ENCODE data around the gene ZNF580.

DNA sequence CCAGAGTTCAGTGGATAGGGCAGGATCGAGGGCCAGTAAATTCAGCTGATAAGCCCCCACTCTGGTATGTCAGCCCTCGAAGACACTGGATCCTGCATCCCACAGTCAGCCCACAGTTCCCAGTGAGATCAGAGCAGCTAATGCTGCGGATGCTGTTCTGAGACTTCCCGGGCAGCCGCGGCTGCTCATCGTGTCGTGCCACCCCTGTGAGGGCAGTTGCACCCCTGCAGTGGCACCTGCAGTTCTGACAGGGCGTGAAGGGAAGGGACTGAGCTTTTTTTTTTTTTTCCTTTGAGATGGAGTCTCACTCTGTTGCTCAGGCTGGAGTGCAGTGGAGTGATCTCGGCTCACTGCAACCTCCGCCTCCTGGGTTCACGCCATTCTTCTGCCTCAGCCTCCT, 26.7 kb downstream of the ZNF580 start:
- TF ChIP-seq, protein P1, sequence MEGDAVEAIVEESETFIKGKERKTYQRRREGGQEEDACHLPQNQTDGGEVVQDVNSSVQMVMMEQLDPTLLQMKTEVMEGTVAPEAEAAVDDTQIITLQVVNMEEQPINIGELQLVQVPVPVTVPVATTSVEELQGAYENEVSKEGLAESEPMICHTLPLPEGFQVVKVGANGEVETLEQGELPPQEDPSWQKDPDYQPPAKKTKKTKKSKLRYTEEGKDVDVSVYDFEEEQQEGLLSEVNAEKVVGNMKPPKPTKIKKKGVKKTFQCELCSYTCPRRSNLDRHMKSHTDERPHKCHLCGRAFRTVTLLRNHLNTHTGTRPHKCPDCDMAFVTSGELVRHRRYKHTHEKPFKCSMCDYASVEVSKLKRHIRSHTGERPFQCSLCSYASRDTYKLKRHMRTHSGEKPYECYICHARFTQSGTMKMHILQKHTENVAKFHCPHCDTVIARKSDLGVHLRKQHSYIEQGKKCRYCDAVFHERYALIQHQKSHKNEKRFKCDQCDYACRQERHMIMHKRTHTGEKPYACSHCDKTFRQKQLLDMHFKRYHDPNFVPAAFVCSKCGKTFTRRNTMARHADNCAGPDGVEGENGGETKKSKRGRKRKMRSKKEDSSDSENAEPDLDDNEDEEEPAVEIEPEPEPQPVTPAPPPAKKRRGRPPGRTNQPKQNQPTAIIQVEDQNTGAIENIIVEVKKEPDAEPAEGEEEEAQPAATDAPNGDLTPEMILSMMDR (IDR thresholded peaks at IDR 0.05; ENCODE audit: low read length), result no peak
- no peak for TF ChIP-seq EZH2 (IDR thresholded peaks at IDR 0.05; ENCODE audit: borderline replicate concordance, low read length)
